ENCODE data around the gene PI4KB.

GRCh38 chr1:151293093-151293492 lies 34.1 kb downstream of the PI4KB start:
- TF ChIP-seq CTCF (IDR thresholded peaks at IDR 0.05; ENCODE audit: low read depth, low read length, poor library complexity, severe bottlenecking), result no peak
- no peak for TF ChIP-seq EZH2phosphoT487 (IDR thresholded peaks at IDR 0.05; ENCODE audit: borderline replicate concordance, low read length)
